SK-N-MC (cell line): ENCODE measurements around the gene XKR7.

Source experiments
- DNase-seq: peaks from one replicate; pipeline ENCODE4 v3.0.0-alpha.2; 2011; ENCODE audit warnings: low read depth, low spot score
- H3K27ac ChIP-seq: fragments of 200-600 bp; sonication (generic); 2 replicates; pipeline ENCODE4 v1.5.1; 2016; ENCODE audit warnings: mixed run types
- H3K36me3 ChIP-seq: fragments of 200-600 bp; sonication (generic); 2 replicates; pipeline ENCODE4 v1.6.1; 2017; ENCODE audit warnings: antibody characterized with exemption, low read length, mixed read lengths; ENCODE audit not compliant: insufficient read depth
- H3K4me3 ChIP-seq: fragments of 200-600 bp; sonication (generic); 2 replicates; pipeline ENCODE4 v1.5.1; 2016
- H3K9ac ChIP-seq: fragments of 200-600 bp; sonication (generic); 2 replicates; pipeline ENCODE4 v1.8.0; 2017; ENCODE audit warnings: mixed run types, mixed read lengths; ENCODE audit not compliant: insufficient read length
- H3K9me3 ChIP-seq: fragments of 200-600 bp; sonication (generic); 2 replicates; pipeline ENCODE4 v1.6.1; 2017; ENCODE audit warnings: low read depth, mild to moderate bottlenecking, antibody characterized with exemption, low read length, moderate library complexity, mixed read lengths
- EZH2 ChIP-seq: fragments of 200-600 bp; sonication (generic); IDR thresholded peaks from one replicate; pipeline ENCODE4 v1.6.1; 2017; ENCODE audit warnings: antibody characterized with exemption
- FOXP2 ChIP-seq: optimal IDR thresholded peaks from 2 replicates; pipeline ENCODE3; 2011; ENCODE audit warnings: mild to moderate bottlenecking, moderate library complexity; ENCODE audit not compliant: insufficient read depth; ENCODE audit errors: extremely low read length, control extremely low read depth
- POLR2AphosphoS5 ChIP-seq: IDR thresholded peaks from 2 replicates; pipeline ENCODE4 v1.6.1; 2012; ENCODE audit warnings: mild to moderate bottlenecking, low read depth, low read length, borderline replicate concordance

The XKR7 gene

GRCh38 chr20:31951530-31952453, 16.2 kb upstream of the XKR7 start, which contains the start of gene PDRG1:
TSS of gene PDRG1 (minus strand) at chr20:31952046. CDS start at chr20:31951961, 85 bp downstream.
- Histone ChIP-seq H3K9ac (peak within 1 kb of the TSS; percentile 96), H3K4me3 (peak within 1 kb of the TSS; percentile 86), H3K27ac (no peak within 1 kb of the TSS), H3K36me3 (peaks cover 39% of the 10 kb centered on the region), H3K9me3 (0 out of 2 replicates have a peak, but pooled peaks cover 5% of the 10 kb centered on the region)
- DNase-seq: peak; percentile 70
- peak; percentile 96 for TF ChIP-seq POLR2AphosphoS5
- no peak for TF ChIP-seq FOXP2

- Histone ChIP-seq H3K4me3 (no peak overlapping the region), H3K9me3 (no peaks in the 10 kb centered on the region), H3K36me3 (peaks cover 20% of the 10 kb centered on the region), H3K27ac (no peak overlapping the region), H3K9ac (no peak overlapping the region)
- DNase-seq: no peak
- TF ChIP-seq FOXP2 (no peak), EZH2 (no peak), POLR2AphosphoS5 (no peak)
Observed at GRCh38 chr20:31953556-31954148, 14.3 kb upstream of the XKR7 start.

GRCh38 chr20:31954500-31954899, 13.5 kb upstream of the XKR7 start:
- no peak overlapping the region for H3K27ac ChIP-seq
- no peaks in the 10 kb centered on the region for H3K9me3 ChIP-seq
- no peak for DNase-seq
- H3K36me3 ChIP-seq: peaks cover 12% of the 10 kb centered on the region; the same call in 1 of the 2 replicates
- H3K9ac ChIP-seq: no peak overlapping the region
- TF ChIP-seq EZH2: no peak
- TF ChIP-seq POLR2AphosphoS5: no peak
- no peak for TF ChIP-seq FOXP2
- H3K4me3 ChIP-seq: no peak overlapping the region

GRCh38 chr20:31956556-31957526, 11.1 kb upstream of the XKR7 start:
- DNase-seq: no peak
- no peaks in the 10 kb centered on the region for H3K36me3 ChIP-seq
- no peak for TF ChIP-seq EZH2
- no peak for TF ChIP-seq POLR2AphosphoS5
- no peak for TF ChIP-seq FOXP2
- H3K9ac ChIP-seq: no peak overlapping the region
- no peak overlapping the region for H3K27ac ChIP-seq
- H3K9me3 ChIP-seq: no peaks in the 10 kb centered on the region
- no peak overlapping the region for H3K4me3 ChIP-seq

GRCh38 chr20:31962761-31963160, 5.2 kb upstream of the XKR7 start:
- no peaks in the 10 kb centered on the region for H3K9me3 ChIP-seq

GRCh38 chr20:31963889-31964288, 4.1 kb upstream of the XKR7 start:
- no peaks in the 10 kb centered on the region for H3K9me3 ChIP-seq
- TF ChIP-seq POLR2AphosphoS5: no peak
- no peak for TF ChIP-seq EZH2
- no peak for TF ChIP-seq FOXP2
- H3K9ac ChIP-seq: no peak overlapping the region
- H3K36me3 ChIP-seq: no peaks in the 10 kb centered on the region
- DNase-seq: no peak
- H3K4me3 ChIP-seq: no peak overlapping the region
- no peak overlapping the region for H3K27ac ChIP-seq

More at GRCh38 chr20:31962761-31963160, 5.2 kb upstream of the XKR7 start:
- Histone ChIP-seq H3K27ac (no peak overlapping the region), H3K9ac (no peak overlapping the region), H3K36me3 (no peaks in the 10 kb centered on the region), H3K4me3 (no peak overlapping the region)
- DNase-seq: no peak
- TF ChIP-seq EZH2 (no peak), POLR2AphosphoS5 (no peak), FOXP2 (no peak)

- DNase-seq: no peak
- Histone ChIP-seq H3K36me3 (no peaks in the 10 kb centered on the region), H3K9me3 (no peaks in the 10 kb centered on the region), H3K9ac (no peak overlapping the region), H3K4me3 (no peak overlapping the region), H3K27ac (no peak overlapping the region)
- TF ChIP-seq FOXP2 (no peak), EZH2 (no peak), POLR2AphosphoS5 (no peak)
Observed at GRCh38 chr20:31966991-31967655, 828 bp upstream of the XKR7 start.
